Activated CD8-positive, alpha-beta T cell treated with anti-CD3 and anti-CD28 coated beads for 36 hours (primary cell): Measurements from ENCODE around the gene HELZ. TPM values are rescaled to one million over a fixed set of nuclear protein-coding genes. Genes with fewer than 3 reads are reported as not detected.

Experiments used
- ATAC-seq: fragments of 200-7000 bp; cut with Tn5 transposase; one replicate; pipeline ENCODE4 v1.10.0; 2021; ENCODE audit warnings: mild to moderate bottlenecking, moderate library complexity
- CTCF ChIA-PET: fragments of 350-600 bp; sonication (Branson Sonifier 250); formaldehyde crosslinking; loops from one replicate; lab custom pipeline; 2021; ENCODE audit warnings: antibody characterized with exemption; lab: Charles Lee
- POLR2A ChIA-PET: fragments of 350-600 bp; sonication (Branson Sonifier 250); formaldehyde crosslinking; loops from one replicate; lab custom pipeline; 2021; ENCODE audit warnings: antibody characterized with exemption; lab: Charles Lee
- DNase-seq: peaks from one replicate; pipeline ENCODE4 v3.0.0-alpha.2; 2020
- H3K27ac Mint-ChIP-seq: one replicate; pipeline ENCODE4 v1.8.0; 2021; ENCODE audit warnings: mild to moderate bottlenecking, mixed read lengths
- H3K27me3 Mint-ChIP-seq: one replicate; pipeline ENCODE4 v1.8.0; 2021; ENCODE audit warnings: mixed read lengths
- H3K36me3 Mint-ChIP-seq: one replicate; pipeline ENCODE4 v1.8.0; 2021; ENCODE audit warnings: low read depth, mixed read lengths
- H3K4me1 Mint-ChIP-seq: one replicate; pipeline ENCODE4 v1.8.0; 2021; ENCODE audit warnings: low read depth, mixed read lengths
- H3K4me3 Mint-ChIP-seq: one replicate; pipeline ENCODE4 v1.8.0; 2021; ENCODE audit warnings: mild to moderate bottlenecking, moderate library complexity, mixed read lengths
- H3K9me3 Mint-ChIP-seq: one replicate; pipeline ENCODE4 v1.8.0; 2021; ENCODE audit warnings: mixed read lengths
- intact Hi-C: fragments of 100-400 bp; cut with micrococcal nuclease; formaldehyde crosslinking; loops from one replicate; pipeline ENCODE4 v1.10.0; 2022
- total RNA-seq, 2 experiments: library from RNA; stranded (reverse); gene quantifications; one replicate each; pipeline ENCODE4 v1.2.3, GENCODE V29; 2021
- TF ChIP-seq, protein P1 (sequence below): fragments of 200-600 bp; IDR thresholded peaks from one replicate; pipeline ENCODE4 v1.8.0; 2022; ENCODE audit warnings: antibody characterized with exemption, mild to moderate bottlenecking

The HELZ gene
- total RNA-seq, 2 experiments from 2014 or later: 74.4 to 74.9 TPM

DNA sequence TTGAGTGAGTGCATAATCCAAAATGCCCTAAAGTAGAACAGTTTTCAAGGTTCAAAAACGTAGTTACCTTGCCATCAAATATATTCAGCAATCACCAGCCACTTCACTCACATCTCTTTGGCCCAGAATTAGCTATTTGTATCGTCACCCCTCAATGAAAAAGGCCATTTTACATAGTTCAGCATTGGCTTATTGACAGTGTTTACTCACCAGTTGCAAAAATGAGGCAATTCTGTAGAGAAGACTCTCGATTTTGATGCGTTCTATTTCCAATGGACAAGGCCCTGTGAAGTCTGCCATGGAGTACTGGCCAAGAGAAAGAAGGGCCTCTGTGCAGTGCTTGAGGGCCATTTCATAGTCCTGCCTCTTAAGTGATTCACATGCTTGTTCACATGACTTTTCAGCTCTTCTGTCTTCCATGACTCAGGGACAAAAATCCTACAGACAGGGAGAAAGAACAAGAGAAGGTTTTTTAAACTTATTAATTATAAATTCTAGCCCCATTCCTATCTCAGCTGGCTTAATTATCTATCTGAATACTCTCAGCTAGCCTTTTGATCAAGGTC, 26.5 kb downstream of the HELZ start:
- no peaks in the 10 kb centered on the region for H3K9me3 Mint-ChIP-seq
- no peak overlapping the region for H3K27ac Mint-ChIP-seq
- ChIA-PET POLR2A (no interaction called here), CTCF (interaction anchor here (1.6 to 1.9 kb wide), 2 partner anchors 11 to 28 kb away, joined by 4 read pairs; no protein-coding TSS in a partner anchor)
- H3K4me1 Mint-ChIP-seq: peaks cover 20% of the 10 kb centered on the region
- DNase-seq (no peak), ATAC-seq (no peak)
- TF ChIP-seq, protein P1, sequence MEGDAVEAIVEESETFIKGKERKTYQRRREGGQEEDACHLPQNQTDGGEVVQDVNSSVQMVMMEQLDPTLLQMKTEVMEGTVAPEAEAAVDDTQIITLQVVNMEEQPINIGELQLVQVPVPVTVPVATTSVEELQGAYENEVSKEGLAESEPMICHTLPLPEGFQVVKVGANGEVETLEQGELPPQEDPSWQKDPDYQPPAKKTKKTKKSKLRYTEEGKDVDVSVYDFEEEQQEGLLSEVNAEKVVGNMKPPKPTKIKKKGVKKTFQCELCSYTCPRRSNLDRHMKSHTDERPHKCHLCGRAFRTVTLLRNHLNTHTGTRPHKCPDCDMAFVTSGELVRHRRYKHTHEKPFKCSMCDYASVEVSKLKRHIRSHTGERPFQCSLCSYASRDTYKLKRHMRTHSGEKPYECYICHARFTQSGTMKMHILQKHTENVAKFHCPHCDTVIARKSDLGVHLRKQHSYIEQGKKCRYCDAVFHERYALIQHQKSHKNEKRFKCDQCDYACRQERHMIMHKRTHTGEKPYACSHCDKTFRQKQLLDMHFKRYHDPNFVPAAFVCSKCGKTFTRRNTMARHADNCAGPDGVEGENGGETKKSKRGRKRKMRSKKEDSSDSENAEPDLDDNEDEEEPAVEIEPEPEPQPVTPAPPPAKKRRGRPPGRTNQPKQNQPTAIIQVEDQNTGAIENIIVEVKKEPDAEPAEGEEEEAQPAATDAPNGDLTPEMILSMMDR: no peak
- H3K4me3 Mint-ChIP-seq: no peak overlapping the region
- H3K27me3 Mint-ChIP-seq: no peaks in the 10 kb centered on the region
- intact Hi-C loops: no loop called here
- peaks cover 21% of the 10 kb centered on the region for H3K36me3 Mint-ChIP-seq

DNA sequence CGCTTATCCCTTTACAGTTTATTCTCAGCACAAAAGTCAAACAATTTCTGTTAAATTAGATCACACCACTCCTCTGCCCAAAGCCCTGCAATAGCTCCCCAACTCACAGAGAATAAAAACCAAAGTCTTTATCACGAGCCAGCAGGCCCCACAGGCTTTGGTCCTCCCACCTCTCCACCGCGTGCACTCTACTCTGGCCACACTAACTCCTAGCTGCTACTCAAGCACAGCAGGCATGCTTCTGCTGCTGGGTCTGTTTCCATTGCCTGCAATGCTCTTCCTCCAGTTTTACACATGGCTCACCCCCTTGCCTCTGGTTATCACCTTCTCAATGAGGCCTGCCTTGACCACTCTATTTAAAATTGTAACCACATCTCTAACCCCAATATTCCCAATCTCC, 27.6 kb downstream of the HELZ start:
- DNase-seq (no peak), ATAC-seq (no peak)
- Mint-ChIP-seq H3K27ac (no peak overlapping the region), H3K9me3 (no peaks in the 10 kb centered on the region), H3K36me3 (peaks cover 22% of the 10 kb centered on the region), H3K4me3 (no peak overlapping the region), H3K27me3 (no peaks in the 10 kb centered on the region), H3K4me1 (peaks cover 23% of the 10 kb centered on the region)
- POLR2A ChIA-PET: no interaction called here
- CTCF ChIA-PET: no interaction called here
- TF ChIP-seq, protein P1: no peak
- intact Hi-C loops: no loop called here

DNA sequence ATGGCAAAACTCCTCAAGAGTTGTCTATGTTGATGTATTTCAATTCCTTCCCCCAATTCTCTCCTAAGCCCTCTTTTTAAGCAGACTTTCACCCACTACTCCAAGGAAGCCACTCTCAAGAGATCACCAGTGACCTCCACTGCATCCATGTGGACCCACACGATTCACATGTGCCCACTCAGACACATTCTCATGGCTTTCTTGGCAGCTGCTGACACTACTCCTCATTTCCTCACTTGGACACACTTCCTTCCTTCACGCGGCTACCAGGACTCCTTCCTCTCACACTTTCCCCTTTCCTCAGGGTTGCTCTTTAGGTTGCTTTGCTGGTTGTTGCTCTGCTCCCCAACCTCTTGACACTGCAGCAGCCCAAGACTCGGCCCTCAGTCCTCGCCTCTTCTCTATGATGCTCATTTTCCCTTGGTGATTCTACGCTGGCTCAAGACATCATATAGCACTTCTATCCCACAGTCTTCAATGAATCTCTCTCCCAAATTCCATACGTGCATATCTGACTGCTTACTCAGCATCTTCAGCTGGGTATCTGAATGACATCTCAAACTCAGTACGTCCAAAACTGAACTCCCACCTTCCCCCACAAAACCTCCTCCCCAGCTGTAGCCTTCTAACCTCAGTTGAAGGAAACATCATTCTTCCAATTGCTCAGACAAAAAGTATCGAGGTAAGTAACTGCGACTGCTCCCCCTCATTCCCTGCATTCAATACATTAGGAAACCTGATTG, 28.2 kb downstream of the HELZ start:
- POLR2A ChIA-PET: no interaction called here
- ATAC-seq (no peak), DNase-seq (no peak)
- intact Hi-C loops: no loop called here
- Mint-ChIP-seq H3K9me3 (no peaks in the 10 kb centered on the region), H3K36me3 (peaks cover 23% of the 10 kb centered on the region), H3K27me3 (no peaks in the 10 kb centered on the region), H3K4me1 (peaks cover 22% of the 10 kb centered on the region), H3K27ac (no peak overlapping the region), H3K4me3 (no peak overlapping the region)
- CTCF ChIA-PET: interaction anchor here (0.7 to 1.5 kb wide), 3 partner anchors 16 to 77 kb away, joined by 3 to 5 read pairs (median 4); no protein-coding TSS in a partner anchor
- TF ChIP-seq, protein P1: no peak

DNA sequence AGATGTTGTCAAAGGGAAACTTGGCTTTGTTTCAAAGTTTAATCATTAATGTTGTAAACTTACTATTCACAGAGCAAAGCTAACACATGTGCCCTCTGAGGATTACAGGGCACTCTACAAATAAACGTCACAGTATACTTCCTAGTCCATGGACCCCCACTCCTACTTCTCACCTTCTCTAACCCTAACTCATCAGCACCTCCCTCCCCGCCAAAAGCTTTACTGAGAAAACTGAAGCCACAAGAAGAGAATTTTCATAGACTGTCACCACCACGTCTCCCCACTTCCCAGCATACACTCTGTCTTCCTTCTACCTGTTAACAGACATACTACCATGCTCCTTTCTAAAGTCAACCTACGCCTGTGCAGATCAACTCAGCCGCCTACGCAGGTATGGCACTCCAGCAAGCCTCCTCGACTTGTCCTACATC, 29.0 kb downstream of the HELZ start:
- no peaks in the 10 kb centered on the region for H3K27me3 Mint-ChIP-seq
- ChIA-PET POLR2A (no interaction called here), CTCF (interaction anchor here (0.7 to 1.5 kb wide), 3 partner anchors 15 to 78 kb away, joined by 3 to 5 read pairs (median 4); no protein-coding TSS in a partner anchor)
- intact Hi-C loops: no loop called here
- H3K27ac Mint-ChIP-seq: no peak overlapping the region
- H3K9me3 Mint-ChIP-seq: no peaks in the 10 kb centered on the region
- no peak for DNase-seq
- peaks cover 21% of the 10 kb centered on the region for H3K4me1 Mint-ChIP-seq
- TF ChIP-seq, protein P1: no peak
- no peak for ATAC-seq
- H3K36me3 Mint-ChIP-seq: peaks cover 23% of the 10 kb centered on the region
- H3K4me3 Mint-ChIP-seq: no peak overlapping the region
